HG03439 (cell line): ENCODE measurements around the gene C9orf50.

Experiments used
- ATAC-seq: cut with Tn5 transposase; IDR thresholded peaks from one replicate; pipeline ENCODE4 v1.9.1; 2021; ENCODE audit warnings: mild to moderate bottlenecking, moderate library complexity; ENCODE audit not compliant: unreplicated experiment

The C9orf50 gene

DNA sequence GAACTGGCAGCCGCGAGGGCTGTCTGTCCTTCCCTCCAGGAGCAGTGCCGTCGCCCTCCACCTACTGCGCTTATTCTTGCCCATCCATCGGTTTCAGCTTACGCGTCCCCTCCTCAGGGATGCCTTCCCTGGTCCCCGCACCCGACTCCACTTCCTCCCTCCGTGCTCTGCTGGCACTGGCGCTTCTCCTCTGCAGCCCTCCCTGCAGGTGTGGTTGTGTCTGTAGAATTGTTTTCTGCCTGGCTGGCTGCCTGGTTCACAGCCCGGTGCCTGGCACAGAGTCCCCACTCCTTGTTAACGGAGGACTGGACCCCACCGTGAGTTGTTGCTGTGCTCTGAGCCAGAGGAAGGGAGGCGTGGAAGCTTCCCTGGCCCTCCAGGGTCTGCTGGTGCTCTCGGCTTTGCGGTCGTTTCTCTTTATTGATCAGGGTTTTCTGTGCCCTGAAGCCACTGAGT is 10.8 kb upstream of the C9orf50 start:
- no peak for ATAC-seq

DNA sequence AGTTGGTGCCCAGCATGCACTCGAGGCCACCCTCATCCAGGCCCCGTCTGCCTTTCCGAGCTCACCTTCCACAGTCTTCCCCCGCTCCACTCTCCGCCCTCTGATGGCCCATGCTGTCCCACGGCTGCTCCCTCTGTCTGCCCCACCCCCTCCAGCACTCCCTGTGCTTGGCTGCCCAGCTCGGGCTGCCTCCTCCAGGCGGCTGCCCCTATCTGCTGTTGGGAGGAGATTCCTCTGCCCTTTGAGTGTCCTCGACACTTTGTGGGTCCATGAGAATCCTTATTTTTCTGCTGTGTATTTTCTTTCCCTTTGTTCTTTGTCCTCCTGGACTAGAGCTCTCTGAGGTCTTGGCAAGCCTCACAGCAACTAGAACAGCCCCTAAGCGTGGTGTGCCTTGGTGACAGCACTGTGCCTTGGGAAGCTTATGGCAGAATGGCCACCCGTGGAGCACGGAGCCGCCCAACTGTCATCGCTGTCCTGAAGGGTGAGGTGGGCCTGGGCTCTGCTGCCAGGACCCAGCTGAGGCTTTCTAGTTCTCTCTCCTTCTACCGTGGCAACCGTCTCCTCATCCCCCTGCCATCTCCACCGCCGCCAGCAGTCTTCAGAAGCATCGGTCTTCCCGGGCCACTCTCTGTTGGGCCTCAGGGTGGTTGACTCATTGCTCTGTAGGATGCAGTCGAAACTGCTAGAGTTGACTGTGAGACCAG is 10.2 kb upstream of the C9orf50 start:
- ATAC-seq = no peak

DNA sequence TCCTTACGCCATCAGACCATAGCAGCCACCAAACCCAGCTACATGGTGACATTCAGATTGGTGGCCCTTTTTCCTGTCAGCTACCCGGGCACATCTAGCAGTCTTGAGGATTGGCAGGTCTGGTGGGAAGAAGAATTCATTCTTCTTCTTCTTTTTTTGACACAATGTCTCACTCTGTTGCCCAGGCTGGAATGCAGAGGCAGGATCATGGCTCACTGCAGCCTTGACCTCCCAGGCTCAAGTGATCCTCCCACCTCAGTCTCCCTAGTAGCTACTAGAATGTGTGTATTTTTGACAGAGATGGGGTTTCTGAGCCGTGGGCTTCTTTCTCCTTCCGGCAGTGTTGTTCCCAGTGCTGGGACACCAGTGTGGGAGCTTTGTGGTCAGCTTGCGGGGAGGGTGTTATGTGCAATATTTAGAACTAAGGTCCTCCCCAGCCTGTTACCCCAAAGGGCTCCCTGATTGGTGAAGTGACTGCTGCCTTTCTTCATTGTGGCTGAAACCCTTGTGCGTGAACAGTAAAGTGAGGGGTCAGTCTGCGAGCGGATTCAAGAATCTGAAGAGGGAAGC is 8.4 kb upstream of the C9orf50 start:
- no peak for ATAC-seq

DNA sequence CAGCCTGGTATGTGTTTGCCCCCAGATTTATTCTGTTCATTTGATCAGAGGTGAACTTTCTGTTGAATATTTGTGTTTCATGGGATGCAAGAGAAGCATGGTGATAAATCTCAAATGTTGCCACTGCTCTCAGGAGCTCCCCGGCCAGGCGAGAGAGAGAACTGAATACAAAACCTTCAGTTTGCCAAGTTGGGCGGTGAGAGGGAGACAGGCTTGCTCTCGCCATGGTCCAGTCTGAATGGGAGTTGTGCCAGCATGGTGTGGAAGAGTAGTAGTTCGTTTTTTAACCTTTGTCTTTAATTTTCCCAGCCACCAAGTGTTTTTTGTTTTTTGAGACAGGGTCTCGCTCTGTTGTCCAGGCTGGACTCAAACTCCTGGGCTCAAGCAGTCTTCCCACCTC is 7.8 kb upstream of the C9orf50 start:
- ATAC-seq = no peak

DNA sequence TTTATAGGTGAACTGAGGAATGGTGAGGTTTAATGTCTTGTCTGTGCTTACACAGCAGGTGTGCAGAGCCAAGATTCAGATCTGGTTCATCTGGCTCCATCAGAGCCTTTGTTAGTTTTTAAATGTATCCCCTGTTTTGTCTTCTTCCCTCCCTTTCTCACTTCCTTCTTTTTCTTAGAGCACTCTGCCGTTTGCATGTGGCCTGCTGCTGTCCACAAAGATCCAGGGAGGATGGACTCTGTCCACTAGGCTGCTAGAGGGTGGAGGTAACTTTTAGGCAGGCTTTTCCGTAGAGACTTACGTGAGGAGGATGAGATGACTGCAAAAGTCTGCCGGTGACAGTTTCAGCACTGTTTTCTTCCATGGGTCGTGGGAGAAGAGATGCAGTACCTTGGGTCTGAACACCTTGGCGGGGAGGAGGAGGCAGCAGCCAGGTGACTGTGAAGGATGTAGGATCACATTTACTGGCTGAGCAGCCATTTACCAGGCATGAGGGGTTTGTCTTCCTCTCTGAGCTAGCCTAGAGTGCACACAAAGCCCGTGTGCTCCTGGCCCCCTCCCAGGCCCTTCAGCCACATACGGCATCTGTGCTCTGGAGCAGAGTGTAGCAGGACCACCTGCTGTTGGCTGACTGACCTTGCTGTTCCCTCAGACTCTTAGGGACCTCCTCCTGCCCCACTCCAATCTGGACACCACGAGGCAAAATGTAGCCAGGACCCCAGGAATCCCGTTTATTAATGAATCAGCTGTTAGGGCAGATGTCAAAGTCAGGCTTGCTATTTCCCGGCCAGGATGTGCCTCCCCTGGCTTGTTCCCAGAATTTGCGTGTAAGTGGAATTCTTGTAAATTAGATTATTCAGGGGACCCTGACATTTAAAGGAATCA is 6.9 kb upstream of the C9orf50 start:
- no peak for ATAC-seq

DNA sequence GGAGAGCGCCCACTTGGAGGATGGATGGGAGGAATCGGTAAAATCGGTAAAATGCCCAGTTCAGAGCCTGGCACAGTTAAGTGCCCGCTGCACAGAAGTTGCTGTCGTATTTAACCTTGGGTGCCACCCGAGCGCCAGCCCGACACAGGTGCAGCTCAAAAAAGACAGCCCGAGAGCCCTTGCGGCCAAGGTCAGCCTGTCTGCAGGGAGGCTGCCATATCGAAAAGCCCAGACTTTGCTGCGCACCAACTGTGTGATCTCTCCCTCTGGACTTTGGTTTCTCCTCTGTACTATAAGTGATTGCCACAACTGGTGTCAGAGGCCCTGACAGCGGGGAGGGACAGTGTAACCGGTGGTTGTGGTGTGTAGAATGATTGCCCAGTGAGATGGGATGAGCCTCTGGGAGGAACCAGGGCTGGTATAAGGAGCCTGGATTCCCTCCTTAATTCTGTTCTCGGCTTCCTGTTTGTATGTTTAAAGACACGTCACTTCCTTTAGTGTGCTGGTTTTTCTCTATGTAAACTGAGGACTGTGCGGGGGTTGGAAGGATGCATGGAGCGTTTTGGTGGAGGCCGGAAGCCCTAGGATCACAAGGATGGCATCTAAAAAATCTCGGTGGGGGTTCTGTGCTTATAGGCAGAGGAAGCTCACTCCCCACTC is 5.9 kb upstream of the C9orf50 start:
- peak; percentile 17 for ATAC-seq

DNA sequence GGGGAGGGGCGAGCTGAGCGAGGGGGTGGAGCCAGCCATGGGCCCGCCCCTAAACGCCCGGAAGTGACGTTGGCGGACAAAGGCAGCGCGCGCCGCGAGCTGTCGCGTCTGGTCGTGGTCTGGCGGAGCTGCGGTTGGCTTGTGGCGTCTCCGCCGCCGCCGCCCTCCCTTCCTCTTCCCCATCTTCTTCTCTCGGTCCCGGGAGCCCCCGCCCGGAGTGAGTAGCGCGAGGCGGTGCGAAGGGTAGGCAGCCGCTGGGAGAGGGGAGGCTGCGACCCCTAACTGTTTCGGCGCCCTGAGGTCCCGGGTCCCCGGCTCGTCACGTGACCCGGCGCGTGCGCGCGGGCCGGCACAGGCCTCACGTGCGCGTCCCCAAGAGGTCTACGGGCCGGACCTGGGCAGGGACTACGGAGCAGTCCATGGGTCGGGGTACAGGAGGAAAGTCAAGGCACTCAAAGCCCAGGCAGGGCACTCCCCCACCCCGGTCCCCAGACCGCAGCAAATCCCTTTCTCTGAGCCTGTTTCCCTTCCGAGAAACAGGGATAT is 5.3 kb upstream of the C9orf50 start, which contains the start of gene NTMT1:
Gene NTMT1 (plus strand): TSS at position 85 of the 546 bp plus-strand sequence. CDS start 6,541 bp downstream, outside the sequence.
- peak; percentile 71 for ATAC-seq

DNA sequence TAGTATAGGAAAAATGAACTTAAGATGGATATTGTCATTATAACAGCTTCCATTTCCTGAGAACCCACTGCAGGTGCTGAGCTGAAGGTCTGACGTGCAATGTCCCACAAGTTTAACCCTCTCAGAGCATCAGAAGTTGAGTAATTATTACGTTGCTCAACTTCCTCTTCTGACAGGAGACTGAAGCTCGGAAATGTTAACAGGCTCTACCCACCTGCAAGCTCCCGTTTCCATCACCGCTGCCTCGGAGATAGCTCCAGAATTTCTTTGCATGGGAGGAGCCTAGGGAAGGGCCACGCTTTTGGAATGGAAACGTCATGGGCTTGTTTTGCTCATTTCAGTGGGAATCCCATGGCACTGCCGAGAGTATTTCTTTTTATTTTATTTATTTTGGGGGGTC is 4.0 kb upstream of the C9orf50 start:
- no peak for ATAC-seq

DNA sequence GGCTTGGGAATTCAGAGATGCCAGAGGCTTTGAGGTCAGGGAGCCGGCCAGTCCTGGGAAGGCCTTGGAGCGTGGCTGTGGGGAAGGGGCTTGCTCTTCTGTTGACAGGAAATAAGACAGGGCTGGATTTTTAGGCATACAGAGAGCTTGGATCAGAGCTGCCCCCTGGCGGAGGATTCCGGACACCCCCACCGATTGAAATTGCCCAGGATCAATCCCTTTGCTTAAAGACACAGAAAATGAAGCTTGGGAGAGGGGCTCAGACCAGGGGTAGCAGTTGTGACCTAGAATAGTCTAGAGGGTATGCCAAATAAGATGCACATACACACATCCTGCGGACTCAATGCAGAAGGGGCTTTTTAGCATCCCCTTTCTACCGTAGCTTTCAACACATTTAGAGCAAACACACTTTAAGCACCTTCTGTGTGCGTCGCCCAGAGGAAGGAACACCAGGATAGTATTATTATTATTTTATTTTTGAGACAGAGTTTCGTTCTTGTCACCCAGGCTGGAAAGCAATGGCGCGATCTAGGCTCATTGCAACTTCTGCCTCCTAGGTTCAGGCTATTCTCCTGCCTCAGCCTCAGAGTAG is 3.4 kb upstream of the C9orf50 start:
- ATAC-seq = no peak

DNA sequence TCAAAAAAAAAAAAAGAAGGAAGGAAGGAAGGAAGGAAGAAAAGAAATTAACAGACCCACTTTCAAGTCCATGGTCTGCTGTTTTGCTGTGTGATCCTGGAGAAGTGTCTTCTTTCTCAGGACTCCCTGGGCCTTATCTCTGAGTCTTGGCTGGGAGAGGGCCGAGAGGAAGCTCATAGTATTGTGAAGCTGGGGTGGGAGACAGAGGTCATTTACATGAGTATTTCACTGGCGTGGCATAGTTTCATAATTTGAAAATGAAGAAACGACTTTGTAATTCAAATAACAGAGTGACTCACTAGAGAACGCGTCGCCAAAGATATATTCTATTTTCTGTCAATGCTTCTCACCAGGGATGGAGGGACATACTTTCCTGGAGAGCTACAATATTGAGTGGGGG is 2.4 kb upstream of the C9orf50 start:
- ATAC-seq = no peak

DNA sequence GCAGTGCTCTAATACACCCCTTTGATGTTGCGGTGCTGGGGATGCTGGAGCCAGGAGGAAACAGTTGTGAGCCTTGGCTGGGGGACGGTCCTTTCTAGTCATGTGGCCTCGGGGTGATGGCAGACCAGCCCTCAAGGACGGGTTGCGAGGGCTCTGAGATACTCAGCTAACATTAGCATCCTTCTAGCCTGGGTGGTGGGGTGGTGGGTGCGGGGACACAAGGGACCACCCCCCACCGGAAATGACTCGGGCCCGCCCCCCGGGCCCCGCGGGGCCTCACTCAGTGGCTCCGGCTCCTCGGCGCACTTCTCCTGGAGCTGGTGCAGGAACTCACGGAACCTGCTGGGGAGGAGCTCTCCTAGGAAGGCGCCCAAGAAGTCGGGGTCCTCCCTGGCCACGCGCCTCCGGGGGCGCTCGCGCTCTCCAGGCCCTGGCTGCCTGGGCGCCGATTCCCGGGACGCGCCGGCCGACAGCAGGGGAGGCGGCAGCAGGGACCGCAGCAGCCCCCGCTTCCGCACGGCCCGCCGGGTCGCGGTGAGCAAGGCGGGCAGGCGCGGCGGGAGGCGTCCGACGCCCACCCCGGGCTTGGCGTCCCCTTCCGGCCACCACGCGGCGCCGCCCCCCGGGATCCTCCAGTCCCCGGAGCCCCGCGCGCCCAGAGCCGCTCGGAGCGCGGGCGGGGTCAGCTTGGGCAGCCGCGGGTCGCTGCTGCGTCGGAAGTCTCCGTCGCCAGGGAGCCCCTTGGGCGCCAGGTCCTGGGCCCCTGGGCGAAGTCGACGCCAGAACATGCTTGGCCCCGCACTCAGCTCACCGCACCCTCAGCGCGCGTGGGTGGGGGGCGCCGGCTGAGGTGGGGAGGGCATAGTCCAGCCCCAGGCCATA is 873 bp downstream of the C9orf50 start:
- ATAC-seq = no peak

DNA sequence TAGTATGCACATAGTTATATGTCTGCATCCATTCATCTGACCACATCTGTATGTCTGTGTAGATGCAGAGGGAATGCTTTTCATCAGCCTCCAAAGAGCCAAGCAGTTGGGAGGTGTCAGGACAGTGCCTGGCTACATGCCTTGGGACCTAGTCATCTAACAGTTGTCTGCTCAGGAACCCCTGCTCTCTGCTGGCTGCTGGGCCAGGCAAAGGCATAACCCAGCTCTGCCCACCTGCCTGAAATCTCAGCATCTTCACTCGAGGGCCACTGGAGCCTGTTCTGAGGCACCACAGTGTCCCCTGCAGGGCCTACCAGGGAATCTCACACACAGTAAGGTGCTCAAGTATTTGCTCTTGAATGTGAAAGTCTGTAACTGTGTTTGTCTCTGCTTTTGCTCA is 3.7 kb downstream of the C9orf50 start:
- ATAC-seq = no peak

DNA sequence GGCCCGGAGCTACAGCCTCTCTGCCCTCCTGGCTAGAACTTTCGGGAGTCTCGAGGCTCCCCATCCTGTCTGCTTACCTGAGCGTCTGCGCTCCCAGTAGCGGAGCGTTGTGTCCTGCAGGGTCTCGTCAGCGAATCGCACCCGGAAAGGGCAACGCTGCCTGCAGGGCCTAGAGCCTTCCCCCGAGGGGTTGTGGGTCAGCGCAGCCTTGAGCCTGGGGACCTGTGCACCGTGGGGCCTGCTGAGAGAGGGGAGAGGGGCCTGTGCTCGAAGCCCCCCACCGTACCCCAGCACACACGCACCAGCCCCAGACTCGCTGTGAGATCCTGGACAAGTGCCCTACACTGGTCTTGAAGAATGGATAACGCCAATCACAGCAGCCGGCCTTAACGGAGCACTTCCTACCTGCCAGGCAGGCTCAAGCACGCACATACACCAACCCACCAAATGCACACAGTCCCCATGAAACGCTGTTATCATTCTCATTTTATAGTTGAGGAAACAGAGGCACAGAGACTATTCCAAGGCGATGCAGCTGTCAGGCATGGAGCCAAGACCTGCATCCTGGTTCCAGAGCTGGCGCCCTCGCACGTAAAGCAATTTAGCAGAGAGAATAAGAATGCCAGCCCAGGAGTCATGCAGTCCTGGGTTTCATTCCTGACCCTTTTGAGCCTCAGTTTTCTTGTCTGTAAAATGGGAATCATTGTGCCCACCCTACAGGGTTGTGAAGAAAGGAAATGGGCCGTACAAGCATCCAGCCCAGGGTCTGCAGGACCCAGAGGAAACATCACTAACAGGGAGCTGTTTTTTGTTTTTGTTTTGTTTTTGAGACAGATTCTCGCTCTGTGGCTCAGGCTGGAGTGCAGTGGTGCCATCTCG is 5.3 kb downstream of the C9orf50 start:
- ATAC-seq = no peak

DNA sequence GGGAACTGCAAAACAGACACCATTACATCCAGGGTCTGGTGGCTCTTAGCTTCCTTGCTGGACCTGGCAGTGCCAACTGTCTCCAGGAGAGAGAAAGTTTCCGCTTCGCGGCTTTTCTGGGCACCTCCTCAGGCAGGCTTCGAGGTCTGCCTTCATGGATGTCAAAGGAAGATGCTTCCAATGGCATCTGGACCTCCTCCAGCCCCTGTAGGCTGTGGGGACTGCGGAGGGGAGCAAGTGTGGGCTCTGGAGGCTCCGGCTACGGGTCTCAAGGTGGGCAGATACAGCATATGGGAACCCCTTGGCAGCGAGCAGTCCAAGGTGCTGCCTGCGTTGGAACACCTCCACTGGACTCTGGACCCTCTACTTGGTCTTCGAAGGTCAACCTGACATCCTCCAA is 6.0 kb downstream of the C9orf50 start:
- ATAC-seq = no peak

DNA sequence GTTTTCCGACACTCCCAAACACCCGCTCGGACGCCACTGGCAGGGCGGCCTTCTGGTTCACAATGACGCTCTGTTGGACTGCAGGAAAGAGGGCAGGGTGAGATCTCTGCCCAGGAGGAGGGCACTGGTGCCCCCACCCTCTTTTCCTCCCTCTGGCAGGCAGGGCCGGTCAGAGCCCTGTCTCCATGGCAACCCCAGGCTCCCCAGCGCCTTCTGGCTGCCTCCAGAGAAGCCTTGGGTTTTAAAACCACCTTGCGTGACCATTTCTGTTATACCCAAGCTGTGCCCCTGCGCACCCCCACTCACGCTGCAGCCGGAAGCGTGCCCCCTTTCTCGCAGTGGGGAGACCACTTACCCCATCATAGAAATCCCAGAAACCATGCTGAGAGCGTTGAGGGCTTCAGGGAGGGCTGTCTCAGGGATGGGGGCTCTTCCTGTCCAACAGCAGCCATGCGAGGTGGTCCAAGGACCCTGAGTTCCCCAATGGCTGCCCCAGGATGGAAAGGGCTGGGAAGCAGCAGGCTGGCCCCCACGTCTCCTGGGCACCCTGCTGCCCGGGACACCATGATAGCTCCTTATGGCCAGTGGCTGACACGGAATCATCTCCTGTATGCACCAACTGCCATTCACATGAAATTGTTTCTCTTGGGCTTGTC is 7.3 kb downstream of the C9orf50 start:
- no peak for ATAC-seq

DNA sequence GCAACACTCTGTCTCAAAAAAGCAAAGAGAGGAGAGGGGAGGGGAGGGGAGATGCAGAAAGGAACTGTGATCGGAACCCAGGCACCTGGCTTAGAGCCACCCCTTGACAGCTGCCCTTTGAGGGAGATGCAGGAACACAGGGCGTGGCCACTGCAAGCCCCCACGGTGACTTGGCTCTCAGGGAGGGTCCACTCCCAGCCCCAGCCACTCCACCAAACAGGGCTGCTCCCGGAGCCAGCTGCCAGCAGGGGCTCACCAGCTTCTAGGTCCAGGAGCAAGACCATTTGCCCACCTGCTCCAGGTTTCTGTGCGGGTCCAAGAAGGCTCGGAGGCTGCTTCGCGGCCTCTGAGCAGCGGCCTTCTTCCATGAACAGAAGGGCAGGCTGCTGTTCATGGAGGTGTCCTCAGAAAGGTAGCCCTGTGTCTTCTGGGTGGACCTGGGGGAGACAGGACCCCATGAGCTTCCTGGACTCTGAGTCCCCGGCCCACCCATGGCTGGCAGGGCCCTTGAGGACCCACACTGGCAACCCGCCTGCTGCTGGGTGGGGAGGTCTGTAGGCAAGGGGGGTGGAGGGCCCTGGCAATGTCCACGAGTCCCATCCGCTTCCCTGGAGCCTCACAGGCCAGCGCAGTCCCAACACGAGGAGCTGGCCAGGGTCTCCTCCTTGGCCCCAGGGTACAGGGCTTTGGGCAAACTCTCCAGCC is 7.9 kb downstream of the C9orf50 start:
- no peak for ATAC-seq

DNA sequence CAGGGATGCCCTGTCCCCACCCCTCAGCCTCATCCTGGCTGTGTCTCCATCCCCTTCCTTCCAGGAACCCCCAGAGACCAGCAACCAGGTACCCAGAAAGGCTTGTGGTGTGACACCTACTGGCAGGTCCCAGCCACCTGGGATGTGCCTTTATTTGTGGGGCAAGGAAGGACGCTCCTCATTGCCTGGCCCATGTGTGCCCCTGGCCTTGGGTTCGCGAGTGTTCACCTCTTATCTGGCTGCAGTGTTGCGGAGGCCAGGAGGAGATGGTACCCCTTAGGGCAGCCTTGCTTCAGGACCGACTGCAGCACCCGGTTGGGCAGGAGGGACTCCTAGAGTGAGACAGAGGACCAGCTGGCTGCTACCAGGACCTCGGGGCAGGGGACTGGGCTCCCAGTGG is 8.8 kb downstream of the C9orf50 start:
- ATAC-seq = no peak
